Choroid plexus epithelial cell (primary cell): Measurements from ENCODE around the gene DERL2.
A peak's percentile ranks its signal among the peaks of the same experiment; 100 is the strongest.

Experiments
- DNase-seq: peaks from one replicate; pipeline ENCODE4 v3.0.0-alpha.2; 2010; ENCODE audit warnings: low read depth
- H3K4me3 ChIP-seq: 2 replicates; pipeline ENCODE4 v1.5.1; 2011; ENCODE audit warnings: low read depth, mild to moderate bottlenecking, control low read depth, low read length, moderate library complexity
- CTCF ChIP-seq: conservative IDR thresholded peaks from 2 replicates; pipeline ENCODE4 v1.5.1; 2011; ENCODE audit warnings: low read depth, mild to moderate bottlenecking, control low read depth, inconsistent platforms, low read length, moderate library complexity

DERL2 gene

GRCh38 chr17:5485270-5486205 is at the start of gene DERL2:
Gene DERL2 (minus strand): TSS chr17:5486178. CDS start chr17:5486161, 17 bp downstream.
- TF ChIP-seq CTCF, result no peak
- peak; percentile 34 for DNase-seq
- peak within 1 kb of the TSS; percentile 93 for H3K4me3 ChIP-seq

- H3K4me3 ChIP-seq, result no peak overlapping the region
- no peak for DNase-seq
- TF ChIP-seq CTCF, result no peak
Measured at GRCh38 chr17:5535436-5535835, 49.5 kb upstream of the DERL2 start.

GRCh38 chr17:5533486-5534315 is 47.7 kb upstream of the DERL2 start:
- peak; percentile 48 for DNase-seq
- no peak for TF ChIP-seq CTCF
- H3K4me3 ChIP-seq, result no peak overlapping the region

GRCh38 chr17:5532581-5532980 is 46.6 kb upstream of the DERL2 start:
- no peak for DNase-seq
- no peak for TF ChIP-seq CTCF
- H3K4me3 ChIP-seq, result no peak overlapping the region

- no peak for DNase-seq
- TF ChIP-seq CTCF, result no peak
- H3K4me3 ChIP-seq, result no peak overlapping the region
Measured at GRCh38 chr17:5531085-5531418, 45.1 kb upstream of the DERL2 start.

- H3K4me3 ChIP-seq, result no peak overlapping the region
- no peak for DNase-seq
- TF ChIP-seq CTCF, result no peak
Measured at GRCh38 chr17:5530265-5531084, 44.5 kb upstream of the DERL2 start.
